ENCODE results near the gene LNX1. TPM values are rescaled to one million over a fixed set of nuclear protein-coding genes. Genes with fewer than 3 reads are reported as not detected.
"Not testable (repeated sequence)": the region's sequence is repeated elsewhere in the genome, so short reads cannot be mapped to it uniquely, and the experiment has no call there.

LNX1 gene
- total RNA-seq, 1 experiment from 2014 or later: 1.2 TPM

- no peak for DNase-seq (ENCODE audit: low spot score)
Observed at GRCh38 chr4:53463340-53463739, 127.9 kb downstream of the LNX1 start.

GRCh38 chr4:53461244-53461643 lies 130.0 kb downstream of the LNX1 start:
- DNase-seq (ENCODE audit: low spot score): no peak

- DNase-seq (ENCODE audit: low spot score): peak; percentile 44
Observed at GRCh38 chr4:53459548-53459947, 131.7 kb downstream of the LNX1 start.

- no peak for DNase-seq (ENCODE audit: low spot score)
Observed at GRCh38 chr4:53456178-53456577, 135.1 kb downstream of the LNX1 start.

GRCh38 chr4:53455766-53456165 lies 135.5 kb downstream of the LNX1 start:
- DNase-seq (ENCODE audit: low spot score): no peak

- DNase-seq (ENCODE audit: low spot score): no peak
Observed at GRCh38 chr4:53453385-53453784, 137.9 kb downstream of the LNX1 start.

- DNase-seq (ENCODE audit: low spot score): no peak
Observed at GRCh38 chr4:53450773-53451172, 140.5 kb downstream of the LNX1 start.

- DNase-seq (ENCODE audit: low spot score): no peak
Observed at GRCh38 chr4:53444954-53445353, 146.3 kb downstream of the LNX1 start.

- DNase-seq (ENCODE audit: low spot score): no peak
Observed at GRCh38 chr4:53441564-53441963, 149.7 kb downstream of the LNX1 start.

GRCh38 chr4:53436251-53436650 lies 155.0 kb downstream of the LNX1 start:
- DNase-seq (ENCODE audit: low spot score): no peak

GRCh38 chr4:53432528-53433424 lies 158.5 kb downstream of the LNX1 start:
- no peak for DNase-seq (ENCODE audit: low spot score)

GRCh38 chr4:53431052-53431451 lies 160.2 kb downstream of the LNX1 start:
- no peak for DNase-seq (ENCODE audit: low spot score)

- no peak for DNase-seq (ENCODE audit: low spot score)
Observed at GRCh38 chr4:53427366-53427765, 163.9 kb downstream of the LNX1 start.

GRCh38 chr4:53424280-53424679 lies 167.0 kb downstream of the LNX1 start:
- no peak for DNase-seq (ENCODE audit: low spot score)

GRCh38 chr4:53422367-53422766 lies 168.9 kb downstream of the LNX1 start:
- DNase-seq (ENCODE audit: low spot score): no peak

GRCh38 chr4:53421791-53422190 lies 169.5 kb downstream of the LNX1 start:
- no peak for DNase-seq (ENCODE audit: low spot score)

- DNase-seq (ENCODE audit: low spot score): no peak
Observed at GRCh38 chr4:53419208-53419607, 172.1 kb downstream of the LNX1 start.

- DNase-seq (ENCODE audit: low spot score): not testable (repeated sequence)
Observed at GRCh38 chr4:53409479-53409878, 181.8 kb downstream of the LNX1 start.

Other genes with a start within 250 kb of the LNX1 start
- gene SCFD2, start 225.4 kb downstream of the LNX1 start, total RNA-seq (2014; rRNA removed; shearing (Covaris generic)): 11.0 and 16.2 TPM in 2 replicates
- 64.2 and 64.9 TPM in 2 replicates for gene FIP1L1, start 213.8 kb downstream of the LNX1 start, total RNA-seq (2014; rRNA removed; shearing (Covaris generic))

Data from A172 (cell line).